Transverse colon (tissue), 3 donors: ENCODE results near the gene EPB41L4B.

Source experiments
- EP300 ChIP-seq: sonication (generic); formaldehyde crosslinking; IDR thresholded peaks from one replicate; pipeline ENCODE4 v1.6.1; 2017; ENCODE audit warnings: antibody characterized with exemption, low read depth
- POLR2A ChIP-seq: fragments of 450-650 bp; IDR thresholded peaks from one replicate; pipeline ENCODE4 v1.6.1; 2016; ENCODE audit warnings: antibody characterized with exemption, mild to moderate bottlenecking, moderate library complexity
- TF ChIP-seq, protein P1 (sequence below), 5 experiments: fragments of 200-600 bp in 3 of 5; fragments of 450-650 bp in 2 of 5; sonication (generic) in 3 of 5; IDR thresholded peaks; 1 replicate in 2 of 5; 2 replicates in 3 of 5; pipeline ENCODE4 v1.5.1; 2016 to 2017; ENCODE audit warnings: antibody characterized with exemption in 5 of 5, inconsistent platforms in 3 of 5, mild to moderate bottlenecking in 2 of 5, moderate library complexity in 1 of 5

DNA sequence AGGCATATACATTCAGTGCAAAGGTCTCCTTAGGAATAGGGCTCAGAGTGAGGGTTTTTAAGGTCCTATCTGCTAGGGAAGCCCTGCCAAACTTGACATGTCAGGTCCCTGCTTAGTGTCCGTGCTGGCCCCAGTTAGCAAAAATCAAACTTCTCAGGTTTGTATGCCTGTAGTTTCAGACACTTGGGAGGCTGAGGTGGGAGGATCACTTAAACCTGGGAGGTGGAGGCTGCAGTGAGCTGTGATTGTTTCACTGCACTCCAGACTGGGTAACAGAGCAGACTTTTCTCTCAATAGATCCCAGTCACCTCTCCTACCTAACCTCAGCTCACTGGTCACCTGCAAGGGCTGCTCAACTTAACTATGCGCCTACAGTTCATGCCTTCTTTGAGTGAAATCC is 182.4 kb downstream of the EPB41L4B start:
- TF ChIP-seq EP300, result no peak
- TF ChIP-seq, protein P1, sequence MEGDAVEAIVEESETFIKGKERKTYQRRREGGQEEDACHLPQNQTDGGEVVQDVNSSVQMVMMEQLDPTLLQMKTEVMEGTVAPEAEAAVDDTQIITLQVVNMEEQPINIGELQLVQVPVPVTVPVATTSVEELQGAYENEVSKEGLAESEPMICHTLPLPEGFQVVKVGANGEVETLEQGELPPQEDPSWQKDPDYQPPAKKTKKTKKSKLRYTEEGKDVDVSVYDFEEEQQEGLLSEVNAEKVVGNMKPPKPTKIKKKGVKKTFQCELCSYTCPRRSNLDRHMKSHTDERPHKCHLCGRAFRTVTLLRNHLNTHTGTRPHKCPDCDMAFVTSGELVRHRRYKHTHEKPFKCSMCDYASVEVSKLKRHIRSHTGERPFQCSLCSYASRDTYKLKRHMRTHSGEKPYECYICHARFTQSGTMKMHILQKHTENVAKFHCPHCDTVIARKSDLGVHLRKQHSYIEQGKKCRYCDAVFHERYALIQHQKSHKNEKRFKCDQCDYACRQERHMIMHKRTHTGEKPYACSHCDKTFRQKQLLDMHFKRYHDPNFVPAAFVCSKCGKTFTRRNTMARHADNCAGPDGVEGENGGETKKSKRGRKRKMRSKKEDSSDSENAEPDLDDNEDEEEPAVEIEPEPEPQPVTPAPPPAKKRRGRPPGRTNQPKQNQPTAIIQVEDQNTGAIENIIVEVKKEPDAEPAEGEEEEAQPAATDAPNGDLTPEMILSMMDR (IDR thresholded peaks at IDR 0.05), result no peak
- TF ChIP-seq POLR2A, result no peak
